Stomach (tissue), 9 donors: ENCODE measurements around the gene ROBO2. TPM values are rescaled to one million over a fixed set of nuclear protein-coding genes. Genes with fewer than 3 reads are reported as not detected.

Experiments
- DNase-seq, 2 donors: peaks; one replicate each; pipeline versions ENCODE4 v3.0.0 to v3.0.0-alpha.2; 2013 to 2019
- H3K27ac ChIP-seq, 5 donors: fragments of 200-600 bp in 4 of 5; sonication (generic) in 4 of 5; one replicate each; pipeline ENCODE4 v1.5.1; 2013 to 2019; ENCODE audit warnings: mild to moderate bottlenecking in 1 of 5, moderate library complexity in 1 of 5
- H3K27me3 ChIP-seq, 3 donors: fragments of 200-600 bp; sonication (generic); one replicate each; pipeline ENCODE4 v1.5.1; 2017 to 2019; ENCODE audit warnings: mixed run types in 1 of 3
- H3K36me3 ChIP-seq, 4 donors: fragments of 200-600 bp; sonication (generic); 1 replicate in 3 of 4; 2 replicates in 1 of 4; pipeline ENCODE4 v1.5.1; 2016 to 2019
- H3K4me1 ChIP-seq, 4 donors: fragments of 200-600 bp; sonication (generic); one replicate each; pipeline ENCODE4 v1.5.1; 2016 to 2019
- H3K4me3 ChIP-seq, 4 donors: fragments of 200-600 bp; sonication (generic) in 3 of 4; one replicate each; pipeline ENCODE4 v1.5.1; 2016 to 2019; ENCODE audit warnings: mild to moderate bottlenecking in 1 of 4
- H3K9me3 ChIP-seq, 4 donors: fragments of 200-600 bp; sonication (generic); one replicate each; pipeline ENCODE4 v1.5.1; 2016 to 2019
- CTCF ChIP-seq, 7 experiments: fragments of 450-650 bp in 4 of 7; fragments of 200-600 bp in 3 of 7; sonication (generic) in 3 of 7; IDR thresholded peaks; one replicate each; pipeline ENCODE4 v1.5.1; 2016 to 2019; ENCODE audit warnings: antibody characterized with exemption in 7 of 7, control low read depth in 2 of 7, mild to moderate bottlenecking in 1 of 7
- EP300 ChIP-seq: sonication (generic); formaldehyde crosslinking; IDR thresholded peaks from one replicate; pipeline ENCODE4 v1.6.1; 2017; ENCODE audit warnings: antibody characterized with exemption
- POLR2A ChIP-seq, 4 donors: fragments of 450-650 bp; IDR thresholded peaks; one replicate each; pipeline ENCODE4 v1.6.1; 2016; ENCODE audit warnings: antibody characterized with exemption in 4 of 4, control low read depth in 2 of 4, mild to moderate bottlenecking in 1 of 4, moderate library complexity in 1 of 4
- POLR2AphosphoS5 ChIP-seq, 3 donors: sonication (generic); formaldehyde crosslinking; IDR thresholded peaks; one replicate each; pipeline ENCODE4 v1.6.1; 2016; ENCODE audit warnings: antibody characterized with exemption in 3 of 3
- WGBS, 5 donors: extraction: QIAGEN DNeasy Blood & Tissue Kit in 3 of 5; methylation state at CpG; one replicate each; pipeline versions ENCODE4 v1.1.5 to v1.1.7; 2013 to 2018; 5-methylcytosine and 5-hydroxymethylcytosine counted together
- intact Hi-C: fragments of 100-400 bp; cut with DNase I; formaldehyde crosslinking; loops from one replicate; pipeline ENCODE4 v1.15.1; 2023; ENCODE audit warnings: low total_unique reads
- polyA plus RNA-seq, 3 donors: library from polyadenylated mRNA; stranded (reverse); fragments of 200-250 nt; gene quantifications; one replicate each; pipeline ENCODE4 v1.2.3, GENCODE V29; 2013
- total RNA-seq, 5 donors: library from RNA; depleted of rRNA; stranded (reverse); fragments of >200 nt; gene quantifications; one replicate each; pipeline versions ENCODE4 v1.1.0 to v1.2.3, GENCODE V29; 2014 to 2016
- donor health status: healthy with polysubstance abuse.
- donor health status: Bipolar disorder and iron deficiency.
- donor health status: healthy.

Gene ROBO2
- total and polyA plus RNA-seq, 8 donors: 0.25 to 11.4 (median 0.45) TPM; not detected in 2

DNA sequence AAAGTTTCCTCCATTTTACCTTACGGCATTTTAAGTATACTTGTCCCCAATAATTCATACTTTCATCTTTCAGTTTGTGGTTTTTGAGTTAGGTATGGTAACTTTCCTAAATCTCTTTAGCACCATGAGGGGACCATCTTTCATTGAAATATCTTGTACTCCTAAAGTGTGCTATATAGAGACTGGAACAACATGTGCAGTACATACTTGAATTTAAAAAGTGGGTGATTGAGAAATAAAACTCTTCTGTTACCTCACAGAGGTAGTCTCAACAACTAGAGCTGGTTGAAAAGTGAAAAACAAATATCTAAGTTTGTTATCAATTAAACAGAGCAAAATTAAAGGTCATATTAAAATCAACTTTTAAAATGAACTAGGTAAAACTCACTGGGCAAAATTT lies 423.1 kb downstream of the ROBO2 start:
- DNase-seq: no peak
- no peaks in the 10 kb centered on the region for H3K9me3 ChIP-seq
- H3K27me3 ChIP-seq: no peaks in the 10 kb centered on the region
- intact Hi-C loops: no loop called here
- H3K4me1 ChIP-seq: peaks cover 0 to 4% (median under 1%) of the 10 kb centered on the region in 4 donors
- no peaks in the 10 kb centered on the region for H3K36me3 ChIP-seq
- TF ChIP-seq EP300: no peak
- TF ChIP-seq CTCF (IDR thresholded peaks at IDR 0.05): no peak
- H3K4me3 ChIP-seq: no peak overlapping the region
- WGBS, 5 donors: 0 to 34% (median 0%) methylated on average over 1 of the region's 1 CpG
- H3K27ac ChIP-seq: no peak overlapping the region

DNA sequence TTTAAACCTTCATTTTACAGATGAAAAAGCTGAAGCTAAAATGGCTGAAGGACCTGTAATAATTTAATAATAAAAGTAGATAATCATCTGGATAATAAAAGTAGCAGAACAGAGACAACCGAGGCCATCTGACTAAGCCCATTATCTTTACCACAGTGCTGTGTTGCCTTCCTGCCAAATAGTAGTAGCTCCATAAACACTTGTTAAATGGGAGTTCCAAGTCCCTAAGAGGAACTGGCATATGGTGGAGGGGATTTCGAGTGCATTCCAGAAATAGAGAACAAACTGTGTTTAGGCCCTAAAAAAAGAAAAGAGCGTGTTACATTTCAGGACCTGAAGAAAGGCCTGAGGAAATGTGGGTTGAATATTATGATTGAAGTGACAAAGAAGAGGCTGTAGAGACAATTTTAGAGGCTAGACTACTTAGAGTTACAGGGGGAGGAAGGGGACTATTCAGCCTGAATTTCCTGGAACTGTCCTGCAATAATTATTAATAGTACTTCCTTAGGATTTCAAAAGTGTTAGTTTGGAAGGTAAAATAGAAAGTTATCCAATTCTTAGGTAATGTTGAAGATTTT lies 424.3 kb downstream of the ROBO2 start:
- TF ChIP-seq CTCF (IDR thresholded peaks at IDR 0.05) (no peak), POLR2A (IDR thresholded peaks at IDR 0.05) (no peak), EP300 (no peak), POLR2AphosphoS5 (IDR thresholded peaks at IDR 0.05) (no peak)
- intact Hi-C loops: no loop called here
- Histone ChIP-seq H3K27me3 (no peaks in the 10 kb centered on the region), H3K27ac (no peak overlapping the region), H3K36me3 (no peaks in the 10 kb centered on the region), H3K4me1 (peaks cover 0 to 16% (median 8%) of the 10 kb centered on the region in 4 donors), H3K4me3 (no peak overlapping the region), H3K9me3 (no peaks in the 10 kb centered on the region)
- WGBS, 5 donors: 42 to 67% (median 61%) methylated on average over 3 of the region's 3 CpGs
- no peak for DNase-seq

DNA sequence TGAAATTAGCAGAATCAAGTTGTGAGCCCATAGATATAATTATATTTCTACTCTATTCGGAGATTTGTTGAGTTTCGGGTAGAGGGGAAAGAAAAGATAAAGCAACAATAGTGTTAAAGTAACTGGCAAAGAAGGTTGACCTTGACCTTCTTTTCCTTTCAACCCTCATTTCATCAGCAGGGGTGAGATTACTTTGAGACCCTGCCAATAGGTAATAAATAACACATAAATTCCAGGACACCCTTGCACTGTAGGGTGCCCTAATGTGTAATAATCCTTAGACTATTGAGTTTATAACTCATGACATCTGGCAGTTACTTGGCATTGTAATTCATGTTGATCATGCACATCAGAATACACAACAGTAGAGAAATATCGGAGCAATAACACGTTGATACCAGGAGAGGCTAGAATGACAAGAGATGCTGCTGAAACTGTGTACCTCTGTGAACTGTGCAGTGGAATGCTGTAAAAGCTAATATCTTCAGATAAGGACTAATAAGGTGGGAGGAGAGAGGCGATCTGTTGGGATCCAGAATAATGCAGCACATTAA lies 426.7 kb downstream of the ROBO2 start:
- Histone ChIP-seq H3K4me1 (peaks cover 0 to 16% (median 8%) of the 10 kb centered on the region in 4 donors), H3K27me3 (no peaks in the 10 kb centered on the region), H3K27ac (no peak overlapping the region), H3K36me3 (no peaks in the 10 kb centered on the region), H3K9me3 (no peaks in the 10 kb centered on the region), H3K4me3 (no peak overlapping the region)
- 78 to 86% (median 80%) methylated on average over 5 of the region's 5 CpGs for WGBS, 5 donors
- DNase-seq: no peak
- intact Hi-C loops: no loop called here
- no peak for TF ChIP-seq CTCF (IDR thresholded peaks at IDR 0.05)
- no peak for TF ChIP-seq POLR2AphosphoS5 (IDR thresholded peaks at IDR 0.05)
- no peak for TF ChIP-seq EP300
- TF ChIP-seq POLR2A (IDR thresholded peaks at IDR 0.05): no peak

DNA sequence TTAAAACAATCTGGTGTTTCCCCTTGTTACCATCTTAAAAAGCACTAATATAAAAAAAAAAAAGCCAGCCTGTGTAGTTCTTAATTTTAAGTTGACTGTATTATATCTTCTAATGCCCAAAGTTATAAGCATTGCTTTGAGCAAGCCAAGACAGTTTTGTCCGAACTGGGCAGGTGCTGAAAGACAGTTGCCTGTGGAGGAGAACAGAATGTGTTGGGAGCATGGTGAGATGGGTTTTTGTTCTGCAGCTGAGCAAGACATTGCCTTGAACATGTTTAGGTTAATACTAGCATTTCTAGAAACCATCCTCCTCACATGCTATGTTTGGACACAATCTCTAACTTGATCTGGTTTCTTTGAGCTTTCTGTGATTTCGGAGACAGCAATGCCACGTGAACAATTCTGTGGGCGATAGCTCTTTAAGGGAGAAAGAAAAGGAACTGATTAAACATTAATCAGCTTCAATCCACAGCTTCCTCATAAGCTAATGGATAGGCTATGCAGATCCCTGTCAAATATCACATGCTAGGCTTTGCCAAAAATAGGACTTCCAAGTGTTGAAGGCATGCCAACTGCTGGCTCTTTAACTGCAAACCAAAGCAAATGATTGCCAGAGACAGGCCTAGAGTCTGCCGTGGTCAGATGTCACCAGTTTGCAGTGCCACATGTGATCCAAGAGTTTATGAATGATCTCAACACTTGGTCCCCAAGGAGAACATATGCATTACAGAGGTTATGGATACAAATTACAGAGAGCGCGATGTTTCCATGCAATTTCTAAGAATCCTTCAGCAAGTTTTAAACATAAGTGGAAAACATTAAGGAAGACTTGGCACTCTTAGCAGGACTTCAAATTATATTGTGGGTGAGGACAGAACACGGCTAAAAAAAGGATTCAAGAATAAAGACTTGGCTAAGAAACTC lies 428.1 kb downstream of the ROBO2 start:
- Histone ChIP-seq H3K27me3 (no peaks in the 10 kb centered on the region), H3K9me3 (no peaks in the 10 kb centered on the region), H3K4me3 (no peak overlapping the region), H3K4me1 (peaks cover 0 to 16% (median 8%) of the 10 kb centered on the region in 4 donors), H3K36me3 (no peaks in the 10 kb centered on the region), H3K27ac (no peak overlapping the region)
- WGBS, 5 donors: 27 to 43% (median 35%) methylated on average over 8 of the region's 8 CpGs
- intact Hi-C loops: no loop called here
- TF ChIP-seq EP300: no peak
- TF ChIP-seq POLR2AphosphoS5 (IDR thresholded peaks at IDR 0.05): no peak
- no peak for TF ChIP-seq CTCF (IDR thresholded peaks at IDR 0.05)
- TF ChIP-seq POLR2A (IDR thresholded peaks at IDR 0.05): no peak
- DNase-seq: peak; percentile 66 to 84
